ENCODE data around the gene RAB11FIP4.

DNA sequence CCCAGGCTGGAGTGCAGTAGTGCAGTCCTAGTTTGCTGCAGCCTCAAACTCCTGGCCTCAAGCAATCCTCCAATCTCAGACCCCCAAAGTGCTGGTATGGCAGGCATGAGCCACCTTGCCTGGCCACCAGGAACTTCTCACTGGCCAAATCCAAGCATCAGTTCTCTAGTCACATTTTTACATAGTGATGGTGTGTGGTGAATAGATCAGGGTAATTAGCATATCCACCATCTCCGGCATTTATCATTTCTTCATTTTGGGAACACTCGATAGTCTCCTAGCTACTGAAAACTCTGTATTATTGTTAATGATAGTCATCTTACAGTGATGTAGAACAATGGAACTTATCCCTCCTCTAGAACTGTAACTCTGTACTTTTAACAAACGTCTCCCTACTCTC lies 58.3 kb downstream of the RAB11FIP4 start:
- TF ChIP-seq ZNF423 (CRISPR knock-in tag; IDR thresholded peaks at IDR 0.05) (no peak), TCF7 (CRISPR knock-in tag; IDR thresholded peaks at IDR 0.05; ENCODE audit: low read depth) (no peak), FOXJ3 (CRISPR knock-in tag; IDR thresholded peaks at IDR 0.05; ENCODE audit: borderline replicate concordance) (no peak), SMAD4 (CRISPR knock-in tag; IDR thresholded peaks at IDR 0.05) (no peak)
- TF ChIP-seq, protein P1, sequence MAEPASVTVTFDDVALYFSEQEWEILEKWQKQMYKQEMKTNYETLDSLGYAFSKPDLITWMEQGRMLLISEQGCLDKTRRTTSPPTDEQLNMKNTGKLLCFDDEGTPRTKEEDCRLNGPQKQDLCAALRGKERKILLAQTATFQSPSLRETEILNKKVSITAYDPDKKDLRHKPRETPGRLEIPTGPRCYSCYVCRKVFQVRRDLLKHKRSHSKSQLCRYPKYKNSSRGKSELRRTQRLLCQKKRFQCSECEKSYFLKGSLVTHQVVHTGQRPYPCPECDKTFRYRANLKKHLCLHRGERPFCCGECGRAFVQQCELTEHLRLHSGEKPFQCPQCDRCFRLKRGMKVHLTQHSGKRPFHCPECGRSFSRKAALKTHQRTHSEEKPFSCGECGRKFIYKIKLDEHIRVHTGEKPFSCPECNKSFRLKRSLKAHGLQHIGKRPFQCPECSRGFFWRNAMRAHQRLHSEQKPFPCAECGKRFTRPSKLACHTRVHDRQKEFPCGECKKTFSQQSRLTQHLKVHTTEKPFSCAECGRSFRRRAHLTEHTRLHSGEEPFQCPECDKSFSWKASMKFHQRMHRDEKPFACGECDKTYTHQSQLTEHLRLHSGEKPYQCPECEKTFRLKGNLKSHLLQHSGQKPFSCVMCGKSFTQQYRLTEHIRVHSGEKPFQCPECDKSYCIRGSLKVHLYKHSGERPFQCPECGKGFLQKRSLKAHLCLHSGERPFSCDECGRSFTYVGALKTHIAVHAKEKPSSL (CRISPR knock-in tag; conservative IDR thresholded peaks at IDR 0.05): no peak
- TF ChIP-seq, protein P2, sequence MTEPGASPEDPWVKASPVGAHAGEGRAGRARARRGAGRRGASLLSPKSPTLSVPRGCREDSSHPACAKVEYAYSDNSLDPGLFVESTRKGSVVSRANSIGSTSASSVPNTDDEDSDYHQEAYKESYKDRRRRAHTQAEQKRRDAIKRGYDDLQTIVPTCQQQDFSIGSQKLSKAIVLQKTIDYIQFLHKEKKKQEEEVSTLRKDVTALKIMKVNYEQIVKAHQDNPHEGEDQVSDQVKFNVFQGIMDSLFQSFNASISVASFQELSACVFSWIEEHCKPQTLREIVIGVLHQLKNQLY (CRISPR knock-in tag; IDR thresholded peaks at IDR 0.05): no peak
- TF ChIP-seq, protein P3, sequence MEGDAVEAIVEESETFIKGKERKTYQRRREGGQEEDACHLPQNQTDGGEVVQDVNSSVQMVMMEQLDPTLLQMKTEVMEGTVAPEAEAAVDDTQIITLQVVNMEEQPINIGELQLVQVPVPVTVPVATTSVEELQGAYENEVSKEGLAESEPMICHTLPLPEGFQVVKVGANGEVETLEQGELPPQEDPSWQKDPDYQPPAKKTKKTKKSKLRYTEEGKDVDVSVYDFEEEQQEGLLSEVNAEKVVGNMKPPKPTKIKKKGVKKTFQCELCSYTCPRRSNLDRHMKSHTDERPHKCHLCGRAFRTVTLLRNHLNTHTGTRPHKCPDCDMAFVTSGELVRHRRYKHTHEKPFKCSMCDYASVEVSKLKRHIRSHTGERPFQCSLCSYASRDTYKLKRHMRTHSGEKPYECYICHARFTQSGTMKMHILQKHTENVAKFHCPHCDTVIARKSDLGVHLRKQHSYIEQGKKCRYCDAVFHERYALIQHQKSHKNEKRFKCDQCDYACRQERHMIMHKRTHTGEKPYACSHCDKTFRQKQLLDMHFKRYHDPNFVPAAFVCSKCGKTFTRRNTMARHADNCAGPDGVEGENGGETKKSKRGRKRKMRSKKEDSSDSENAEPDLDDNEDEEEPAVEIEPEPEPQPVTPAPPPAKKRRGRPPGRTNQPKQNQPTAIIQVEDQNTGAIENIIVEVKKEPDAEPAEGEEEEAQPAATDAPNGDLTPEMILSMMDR (IDR thresholded peaks at IDR 0.05): no peak

Measured in WTC11 (cell line).